ENCODE results near the gene ZNF613.
"Not testable (repeated sequence)": the region's sequence is repeated elsewhere in the genome, so short reads cannot be mapped to it uniquely, and the experiment has no call there.

Gene ZNF613

DNA sequence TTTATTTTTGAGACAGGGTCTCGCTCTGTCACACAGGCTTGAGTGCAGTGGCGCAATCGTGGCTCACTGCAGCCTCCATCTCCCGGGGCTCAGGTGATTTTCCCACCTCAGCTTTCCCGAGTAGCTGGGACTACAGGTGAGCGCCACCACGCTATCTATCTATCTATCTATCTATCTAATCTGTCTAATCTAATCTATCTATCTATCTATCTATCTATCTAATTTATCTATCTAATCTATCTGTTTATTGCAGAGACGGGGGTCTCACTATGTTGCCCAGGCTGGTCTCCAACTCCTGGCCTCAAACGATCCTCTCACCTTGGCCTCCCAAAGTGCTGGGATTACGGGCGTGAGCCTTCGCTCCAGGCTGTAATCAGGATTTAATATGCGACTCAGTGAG is 587 bp downstream of the ZNF613 start:
- Histone ChIP-seq H3K27ac (peak overlapping the region in 19 of 21 experiments; percentile 56 to 91 (median 81)), H3K4me3 (peak overlapping the region; percentile 65 to 87 (median 83))

DNA sequence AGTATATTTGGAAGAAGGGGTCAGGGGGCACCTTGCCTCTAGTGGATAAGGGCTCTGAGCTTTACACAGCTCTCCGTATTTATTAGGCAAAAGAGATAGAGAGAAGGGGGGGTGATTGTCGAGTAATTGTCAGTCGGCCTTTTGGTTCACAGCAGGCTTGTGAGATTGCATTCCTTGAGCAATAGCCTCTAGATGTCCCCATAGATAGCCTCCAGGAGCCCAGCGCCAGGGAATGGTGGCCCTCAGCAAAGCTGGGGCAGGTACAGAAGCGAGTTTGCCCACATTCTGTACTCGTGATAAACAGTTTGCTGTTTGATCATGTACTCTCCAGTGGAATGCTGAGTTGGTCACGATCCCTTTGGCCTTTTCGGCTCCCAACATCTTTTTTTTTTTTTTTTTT is 4.6 kb downstream of the ZNF613 start:
- no peak overlapping the region for H3K27ac ChIP-seq
- no peak overlapping the region for H3K4me3 ChIP-seq

DNA sequence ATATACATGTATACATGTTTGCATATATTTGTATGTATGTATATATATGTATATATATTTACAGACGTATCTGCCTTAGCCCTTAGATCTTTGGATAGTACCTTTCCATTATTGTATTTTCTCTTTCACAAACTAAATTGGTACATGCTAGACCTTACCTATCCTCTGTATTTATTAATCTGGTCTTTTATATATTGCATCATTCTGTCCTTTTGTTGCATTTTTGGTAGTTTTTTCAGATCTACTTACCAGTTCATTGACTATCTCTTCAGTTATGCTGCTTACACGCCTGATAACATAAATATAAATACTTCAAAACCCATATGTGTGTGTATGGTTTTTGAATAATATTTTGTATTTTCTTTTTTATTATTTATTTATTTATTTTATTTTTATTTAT is 11.7 kb downstream of the ZNF613 start:
- no peak overlapping the region for H3K27ac ChIP-seq
- no peak overlapping the region for H3K4me3 ChIP-seq

DNA sequence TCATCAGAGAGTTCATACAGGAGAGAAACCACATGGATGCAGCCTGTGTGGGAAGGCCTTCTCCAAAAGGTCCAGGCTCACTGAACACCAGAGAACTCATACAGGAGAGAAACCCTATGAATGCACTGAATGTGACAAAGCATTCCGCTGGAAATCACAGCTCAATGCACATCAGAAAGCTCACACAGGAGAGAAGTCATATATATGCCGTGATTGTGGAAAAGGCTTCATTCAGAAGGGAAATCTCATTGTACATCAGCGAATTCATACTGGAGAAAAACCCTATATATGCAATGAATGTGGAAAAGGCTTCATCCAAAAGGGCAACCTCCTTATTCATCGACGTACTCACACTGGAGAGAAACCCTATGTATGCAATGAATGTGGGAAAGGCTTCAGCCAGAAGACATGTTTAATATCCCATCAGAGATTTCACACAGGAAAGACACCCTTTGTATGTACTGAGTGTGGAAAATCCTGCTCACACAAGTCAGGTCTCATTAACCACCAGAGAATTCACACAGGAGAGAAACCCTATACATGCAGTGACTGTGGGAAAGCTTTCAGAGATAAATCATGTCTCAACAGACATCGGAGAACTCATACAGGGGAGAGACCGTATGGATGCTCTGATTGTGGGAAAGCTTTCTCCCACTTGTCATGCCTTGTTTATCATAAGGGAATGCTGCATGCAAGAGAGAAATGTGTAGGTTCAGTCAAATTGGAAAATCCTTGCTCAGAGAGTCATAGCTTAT is 17.7 kb downstream of the ZNF613 start:
- Histone ChIP-seq H3K4me3 (no peak overlapping the region), H3K27ac (no peak overlapping the region)

DNA sequence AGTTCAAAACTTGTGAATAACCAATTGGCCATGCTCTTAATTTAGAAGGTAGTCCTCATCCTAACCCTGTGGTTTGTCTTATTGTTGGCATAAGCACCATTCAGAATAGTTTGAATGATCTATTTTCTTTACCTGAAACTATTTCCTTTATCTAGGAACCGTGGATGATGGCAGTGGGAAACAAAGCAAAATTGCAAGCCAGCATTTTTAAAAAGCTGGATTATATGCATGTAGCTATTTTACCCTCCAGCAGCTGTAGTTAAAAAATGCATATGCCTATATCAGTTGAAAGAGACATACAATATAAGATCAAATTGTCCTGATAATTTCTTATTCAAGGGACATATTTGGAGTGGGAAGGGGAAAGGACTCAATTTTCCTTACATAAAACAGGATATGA is 19.3 kb downstream of the ZNF613 start:
- Histone ChIP-seq H3K4me3 (no peak overlapping the region), H3K27ac (no peak overlapping the region)

DNA sequence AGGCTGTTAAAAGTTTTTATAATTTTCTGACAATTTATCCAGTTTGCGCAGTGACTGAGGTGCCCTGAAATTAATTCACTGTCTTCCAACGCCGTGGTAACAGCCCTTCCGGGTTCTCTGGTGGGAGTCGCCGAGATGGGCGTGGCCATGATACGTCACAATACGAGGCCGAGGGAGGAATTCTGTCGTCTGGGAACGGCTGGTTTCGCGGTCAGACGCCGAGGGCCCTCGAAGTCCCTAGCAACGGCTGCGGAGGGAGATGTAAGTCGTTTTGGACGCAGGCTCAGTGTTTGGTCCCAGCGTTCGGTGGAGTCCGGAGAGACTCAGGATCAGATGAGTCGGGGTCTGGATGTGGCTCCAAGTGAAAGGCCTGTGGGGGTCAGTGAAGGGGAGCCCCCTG is 21.7 kb downstream of the ZNF613 start:
- no peak overlapping the region for H3K4me3 ChIP-seq
- H3K27ac ChIP-seq: no peak overlapping the region

DNA sequence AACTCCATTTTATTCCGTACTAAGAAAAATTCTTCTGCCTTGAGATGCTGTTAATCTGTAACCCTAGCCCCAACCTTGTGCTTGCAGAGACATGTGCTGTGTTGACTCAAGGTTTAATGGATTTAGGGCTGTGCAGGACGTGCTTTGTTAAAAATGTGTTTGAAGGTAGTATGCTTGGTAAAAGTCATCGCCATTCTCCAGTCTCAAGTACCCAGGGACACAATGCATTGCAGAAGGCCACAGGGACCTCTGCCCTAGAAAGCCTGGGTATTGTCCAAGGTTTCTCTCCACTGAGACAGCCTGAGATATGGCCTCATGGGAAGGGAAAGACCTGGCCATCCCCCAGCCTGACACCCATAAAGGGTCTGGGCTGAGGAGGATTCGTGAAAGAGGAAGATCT is 30.6 kb downstream of the ZNF613 start:
- not testable (repeated sequence) for H3K4me3 ChIP-seq, H3K27ac ChIP-seq

DNA sequence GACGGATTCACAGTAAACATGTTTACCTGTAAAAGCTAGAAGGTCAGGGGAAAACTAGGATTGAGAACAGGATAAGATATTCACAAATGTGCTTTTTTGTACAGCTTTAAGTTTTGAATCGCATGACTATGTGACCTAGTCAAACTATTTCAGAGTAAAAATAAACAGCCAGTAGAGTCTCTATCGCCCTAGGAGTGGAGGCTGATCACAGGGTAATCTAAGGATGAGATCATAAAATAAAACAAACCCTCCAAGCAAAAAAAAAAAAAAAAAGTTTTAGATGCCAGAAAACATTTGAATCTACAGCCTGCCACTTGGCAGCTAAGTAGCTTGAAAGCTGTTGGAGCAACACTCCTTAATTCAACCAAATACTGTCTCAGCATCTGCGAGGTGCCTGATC is 32.5 kb downstream of the ZNF613 start:
- Histone ChIP-seq H3K27ac (no peak overlapping the region), H3K4me3 (no peak overlapping the region)

DNA sequence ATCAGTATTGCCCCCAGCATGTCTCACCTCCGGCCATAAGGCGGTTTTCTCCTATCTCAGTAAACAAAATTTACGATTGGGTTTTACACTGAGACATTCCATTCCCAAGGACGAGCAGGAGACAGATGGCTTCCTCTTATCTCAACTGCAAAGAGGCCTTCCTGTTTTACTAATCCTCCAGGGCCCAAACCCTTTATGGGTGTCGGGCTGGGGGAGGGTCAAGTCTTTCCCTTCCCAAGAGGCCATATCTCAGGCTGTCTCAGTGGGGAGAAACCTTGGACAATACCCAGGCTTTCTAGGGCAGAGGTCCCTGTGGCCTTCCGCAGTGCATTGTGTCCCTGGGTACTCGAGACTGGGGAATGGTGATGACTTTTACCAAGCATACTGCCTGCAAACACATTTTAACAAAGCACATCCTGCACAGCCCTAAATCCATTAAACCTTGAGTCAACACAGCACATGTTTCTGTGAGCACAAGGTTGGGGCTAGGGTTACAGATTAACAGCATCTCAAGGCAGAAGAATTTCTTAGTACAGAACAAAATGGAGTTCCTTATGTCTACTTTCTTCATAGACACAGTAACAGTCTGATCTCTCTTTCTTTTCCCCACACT is 33.5 kb downstream of the ZNF613 start:
- not testable (repeated sequence) for H3K4me3 ChIP-seq, H3K27ac ChIP-seq

DNA sequence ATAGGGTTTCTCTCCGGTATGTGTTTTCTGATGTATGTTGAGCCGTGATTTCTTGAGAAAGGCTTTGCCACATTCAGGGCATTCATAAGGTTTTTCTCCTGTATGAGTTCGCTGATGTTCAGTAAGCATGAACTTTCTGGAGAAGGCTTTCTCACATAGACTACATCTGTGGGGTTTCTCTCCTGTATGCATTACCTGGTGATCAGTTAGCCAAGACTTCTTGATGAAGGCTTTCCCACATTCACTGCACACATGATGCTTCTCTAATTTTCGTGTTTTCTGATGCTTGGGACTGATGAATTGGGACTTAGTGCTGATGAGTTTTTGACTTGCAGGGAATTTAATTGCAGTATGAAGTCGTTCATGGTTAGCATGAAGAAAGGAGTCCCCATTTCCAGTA is 38.3 kb downstream of the ZNF613 start:
- H3K4me3 ChIP-seq: no peak overlapping the region
- H3K27ac ChIP-seq: no peak overlapping the region

DNA sequence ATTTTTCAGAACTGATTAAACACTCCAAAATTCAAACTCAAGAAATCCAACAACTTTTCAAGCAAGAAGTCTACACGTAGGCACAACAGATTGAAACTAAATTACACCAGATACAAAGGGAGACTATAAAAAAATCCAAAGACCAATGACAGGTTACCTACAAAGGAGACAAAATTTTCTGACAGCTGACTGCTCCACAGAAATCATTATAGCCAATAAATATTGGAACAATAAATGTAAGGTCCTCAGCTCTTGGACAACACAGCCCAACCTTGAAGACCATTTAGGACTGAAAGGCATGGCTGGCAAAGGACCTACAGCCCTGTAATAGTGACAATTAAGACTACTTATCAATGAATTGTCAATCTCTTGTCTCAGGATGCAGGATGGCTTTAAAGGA is 43.4 kb downstream of the ZNF613 start:
- Histone ChIP-seq H3K27ac (no peak overlapping the region), H3K4me3 (no peak overlapping the region)

DNA sequence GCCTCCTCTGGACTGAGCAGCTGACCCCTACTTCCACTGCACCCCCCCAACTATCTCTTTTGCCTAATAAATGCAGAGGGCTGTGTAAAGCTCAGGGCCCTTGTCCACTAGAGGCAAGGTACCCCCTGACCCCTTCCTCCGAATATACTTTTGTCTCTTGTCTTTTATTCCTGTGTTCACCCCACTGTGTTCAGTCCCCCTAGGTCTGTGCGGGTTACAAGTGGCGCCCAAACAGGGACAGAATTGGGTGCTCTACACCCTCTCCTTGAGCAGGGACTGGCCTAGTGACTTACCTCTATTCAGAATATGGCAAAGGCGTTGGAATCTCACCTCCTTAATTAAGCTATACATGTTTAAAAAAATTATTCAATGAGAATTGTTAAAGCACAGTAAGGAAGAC is 44.4 kb downstream of the ZNF613 start:
- H3K4me3 ChIP-seq: no peak overlapping the region

DNA sequence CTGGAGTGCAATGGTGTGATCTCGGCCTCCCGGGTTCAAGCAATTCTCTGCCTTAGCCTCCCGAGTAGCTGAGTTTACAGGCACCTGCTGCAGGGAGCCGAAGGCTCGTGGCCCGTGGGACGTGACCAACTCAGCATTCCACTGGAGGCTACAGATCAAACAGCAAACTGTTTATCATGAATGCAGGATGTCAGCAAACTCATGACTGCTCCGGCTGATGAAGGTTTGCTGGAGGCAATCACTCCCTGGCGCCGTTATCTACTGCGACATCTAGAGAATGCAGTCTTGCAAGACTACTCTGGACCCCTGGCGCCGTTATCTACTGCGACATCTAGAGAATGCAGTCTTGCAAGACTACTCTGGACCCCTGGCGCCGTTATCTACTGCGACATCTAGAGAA is 48.5 kb downstream of the ZNF613 start:
- not testable (repeated sequence) for H3K27ac ChIP-seq, H3K4me3 ChIP-seq

More for the DNA sequence above, 44.4 kb downstream of the ZNF613 start:
- no peak overlapping the region for H3K27ac ChIP-seq

DNA sequence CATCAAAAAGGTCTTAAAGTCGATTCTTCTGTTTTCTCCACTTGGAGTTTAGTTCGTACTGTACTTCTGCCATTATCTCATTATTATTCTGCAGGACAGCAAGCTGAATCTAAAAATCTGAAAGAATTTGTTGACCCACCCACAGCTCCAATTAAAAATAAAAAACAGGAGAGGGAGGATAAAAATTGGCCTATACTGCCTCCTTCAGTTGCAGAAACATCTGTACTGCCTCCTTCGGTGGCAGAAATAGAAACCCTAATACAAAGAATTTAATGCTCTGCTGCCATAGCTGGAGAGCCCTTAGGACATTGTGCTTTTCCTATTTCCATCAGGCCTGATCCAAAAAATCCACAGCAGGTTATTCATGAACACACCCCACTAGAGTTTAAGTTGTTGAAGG is 49.6 kb downstream of the ZNF613 start:
- no peak overlapping the region for H3K27ac ChIP-seq
- no peak overlapping the region for H3K4me3 ChIP-seq

DNA sequence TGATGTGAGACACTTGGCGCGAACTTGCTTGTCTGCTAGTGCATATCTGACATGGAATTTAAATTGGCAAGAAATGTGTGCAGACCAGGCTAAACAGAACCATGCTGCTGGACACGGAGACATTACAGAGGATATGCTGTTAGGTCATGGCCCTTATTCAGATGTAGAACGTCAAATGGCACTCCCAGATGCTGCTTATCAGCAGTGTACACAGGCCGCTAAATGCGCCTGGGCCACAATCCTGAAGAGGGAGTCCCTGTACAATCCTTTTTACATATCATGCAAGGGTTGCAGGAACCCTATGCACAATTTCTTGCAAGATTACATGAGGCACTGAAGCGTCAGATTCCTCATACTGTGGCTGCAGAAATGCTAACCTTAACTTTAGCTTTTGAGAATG is 50.1 kb downstream of the ZNF613 start:
- H3K27ac ChIP-seq: no peak overlapping the region
- H3K4me3 ChIP-seq: no peak overlapping the region

DNA sequence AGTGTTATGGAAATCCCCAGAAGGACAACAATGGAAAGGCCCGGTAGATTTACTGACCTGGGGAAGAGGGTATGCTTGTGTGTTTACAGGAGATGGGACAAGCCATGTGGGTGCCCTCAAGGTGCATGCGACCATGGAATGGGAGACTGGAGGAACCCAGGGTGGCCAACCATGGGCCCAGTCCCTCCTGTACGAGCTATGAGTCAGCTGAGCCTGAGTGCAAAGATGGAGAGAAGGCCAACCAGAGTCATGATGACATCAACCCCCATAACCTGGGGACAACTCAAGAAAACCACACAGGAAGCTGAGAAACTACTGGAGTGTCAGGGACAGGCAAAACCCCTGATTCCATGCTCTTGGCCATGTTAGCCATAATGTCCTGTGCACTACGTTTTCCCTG is 51.6 kb downstream of the ZNF613 start:
- no peak overlapping the region for H3K4me3 ChIP-seq

DNA sequence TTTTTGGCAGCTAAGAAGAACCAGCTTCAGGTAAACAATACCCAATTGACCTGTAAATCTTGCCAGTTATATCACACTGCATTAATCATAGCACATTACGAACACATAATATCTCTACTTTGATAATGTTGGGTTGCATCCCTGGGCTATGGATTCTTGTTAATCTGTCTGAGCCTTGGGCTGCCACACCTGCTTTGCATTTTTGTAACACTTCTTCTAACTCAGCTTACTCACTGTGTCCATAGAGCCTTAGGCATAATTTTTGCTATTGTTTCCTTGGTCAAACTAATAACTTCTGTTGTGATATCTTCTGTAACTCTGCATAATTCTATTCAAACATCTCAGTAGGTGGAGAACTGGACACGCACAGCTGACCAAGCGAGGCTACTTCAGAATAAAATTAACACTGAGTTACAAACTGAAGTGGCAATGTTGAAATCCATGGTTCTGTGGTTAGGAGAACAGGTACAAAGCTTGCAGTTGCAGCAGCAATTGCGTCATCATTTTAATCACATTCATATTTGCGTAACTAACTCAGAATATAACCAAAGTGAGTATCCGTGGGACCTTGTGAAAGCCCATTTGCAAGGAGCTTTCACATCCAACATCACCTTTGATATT is 53.0 kb downstream of the ZNF613 start:
- H3K4me3 ChIP-seq: no peak overlapping the region
- H3K27ac ChIP-seq: no peak overlapping the region

More for the DNA sequence above, 51.6 kb downstream of the ZNF613 start:
- no peak overlapping the region for H3K27ac ChIP-seq

DNA sequence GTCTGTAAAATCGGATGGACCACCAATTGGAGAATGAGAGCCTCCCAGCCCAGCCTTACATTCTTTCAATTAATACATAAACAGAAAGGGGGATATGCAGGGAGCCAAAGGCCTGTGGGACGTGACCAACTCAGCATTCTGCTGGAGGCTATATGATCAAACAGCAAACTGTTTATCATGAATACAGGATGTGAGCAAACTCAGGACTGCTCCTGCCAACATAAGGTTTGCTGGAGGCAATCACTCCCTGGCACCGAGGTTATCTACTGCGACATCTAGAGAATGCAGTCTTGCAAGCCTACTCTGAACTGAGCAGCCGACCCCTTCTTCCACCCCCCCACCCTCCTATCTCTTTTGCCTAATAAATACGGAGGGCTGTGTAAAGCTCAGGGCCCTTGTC is 53.7 kb downstream of the ZNF613 start:
- not testable (repeated sequence) for H3K27ac ChIP-seq, H3K4me3 ChIP-seq

DNA sequence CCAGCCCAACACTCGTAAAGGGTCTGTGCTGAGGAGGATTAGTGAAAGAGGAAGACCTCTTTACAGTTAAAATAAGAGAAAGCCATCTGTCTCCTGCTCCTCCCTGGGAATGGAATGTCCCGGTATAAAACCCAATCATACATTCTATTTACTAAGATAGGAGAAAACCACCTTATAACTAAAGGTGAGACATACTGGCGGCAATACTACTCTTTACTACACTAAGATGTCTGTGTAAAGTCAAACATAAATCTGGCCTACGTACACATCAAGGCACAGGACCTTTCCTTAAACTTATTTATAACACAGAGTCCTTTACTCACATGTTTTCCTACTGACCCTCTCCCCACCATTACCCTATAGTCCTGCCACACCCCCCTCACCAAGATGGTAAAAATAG is 56.1 kb downstream of the ZNF613 start:
- Histone ChIP-seq H3K4me3 (no peak overlapping the region), H3K27ac (no peak overlapping the region)

DNA sequence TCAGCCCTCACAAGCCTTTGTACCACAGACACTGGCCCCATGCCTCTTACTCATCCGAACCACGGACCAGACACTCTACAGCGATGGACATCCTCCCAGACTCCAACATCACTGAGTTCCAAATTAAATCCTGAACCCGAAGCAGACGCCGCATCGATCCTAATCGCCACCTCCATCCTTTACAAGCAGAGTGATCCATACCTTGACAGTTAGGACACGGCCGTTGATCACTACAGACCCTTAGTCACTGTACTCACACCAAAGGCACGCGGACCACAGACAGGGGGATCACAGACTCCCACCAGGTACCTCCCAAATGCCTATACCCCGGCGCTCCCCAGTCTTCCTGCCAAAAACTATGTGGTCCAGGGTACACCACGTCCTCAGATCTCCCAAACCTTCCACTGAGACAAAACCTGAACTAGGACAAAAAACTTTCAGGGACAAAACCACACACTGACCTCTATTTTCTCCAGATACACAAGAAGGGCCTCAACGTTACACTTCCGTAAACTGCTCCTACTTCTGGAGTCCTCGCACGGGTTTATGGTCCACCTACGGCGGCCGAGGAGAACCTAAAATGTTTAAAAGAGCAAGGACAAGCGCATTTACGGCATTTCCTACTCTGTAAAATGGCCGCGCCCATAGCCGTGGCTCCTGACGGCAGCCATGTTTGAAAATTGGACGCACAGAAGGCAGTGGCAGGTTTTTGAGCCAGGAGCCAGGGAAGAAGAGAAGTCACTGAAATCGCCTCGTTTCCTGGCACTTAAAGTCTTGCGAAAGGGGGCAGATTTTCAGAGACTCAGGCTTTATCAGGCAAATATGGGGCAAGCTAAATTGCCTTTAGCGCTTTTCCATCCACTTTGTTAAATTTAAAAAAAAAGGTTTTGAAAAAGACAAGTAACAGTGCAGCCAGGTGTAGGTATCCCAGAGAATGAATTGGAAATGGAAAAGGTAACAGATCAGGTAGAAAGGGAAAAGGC is 59.3 kb downstream of the ZNF613 start, which contains the start of gene ZNF350:
TSS of gene ZNF350 (minus strand) at position 532 of the 983 bp plus-strand sequence. CDS start 12,480 bp downstream, outside the sequence.
- Histone ChIP-seq H3K27ac (peak within 1 kb of the TSS in 20 of 21 experiments; percentile 51 to 86 (median 78)), H3K4me3 (peak within 1 kb of the TSS; percentile 57 to 86 (median 69))
